PFSK-1 (cell line): Measurements from ENCODE around the gene SLC22A6.

Experiments
- FOXP2 ChIP-seq: optimal IDR thresholded peaks from 2 replicates; pipeline ENCODE3; 2011; ENCODE audit warnings: borderline replicate concordance, control low read depth, inconsistent platforms; ENCODE audit not compliant: insufficient read depth; ENCODE audit errors: extremely low read length, extremely low read depth
- POLR2AphosphoS5 ChIP-seq: IDR thresholded peaks from 2 replicates; pipeline ENCODE4 v1.6.1; 2012; ENCODE audit warnings: low read depth, mild to moderate bottlenecking, control low read depth, low read length, moderate library complexity
- REST ChIP-seq, 2 experiments: IDR thresholded peaks; 2 replicates each; pipeline versions ENCODE4 v1.6.1 to v1.8.0; 2011 to 2012; ENCODE audit warnings: low read depth in 2 of 2, low read length in 2 of 2, control low read depth in 1 of 2, inconsistent platforms in 1 of 2, mild to moderate bottlenecking in 1 of 2, moderate library complexity in 1 of 2; ENCODE audit not compliant: insufficient read depth in 1 of 2
- SIN3A ChIP-seq: IDR thresholded peaks from 2 replicates; pipeline ENCODE4 v1.6.1; 2012; ENCODE audit warnings: mild to moderate bottlenecking, low read length, moderate library complexity, borderline replicate concordance; ENCODE audit not compliant: insufficient read depth
- TAF1 ChIP-seq: IDR thresholded peaks from 2 replicates; pipeline ENCODE4 v1.6.1; 2012; ENCODE audit warnings: low read length, control low read depth, borderline replicate concordance; ENCODE audit not compliant: insufficient read depth

Gene SLC22A6

DNA sequence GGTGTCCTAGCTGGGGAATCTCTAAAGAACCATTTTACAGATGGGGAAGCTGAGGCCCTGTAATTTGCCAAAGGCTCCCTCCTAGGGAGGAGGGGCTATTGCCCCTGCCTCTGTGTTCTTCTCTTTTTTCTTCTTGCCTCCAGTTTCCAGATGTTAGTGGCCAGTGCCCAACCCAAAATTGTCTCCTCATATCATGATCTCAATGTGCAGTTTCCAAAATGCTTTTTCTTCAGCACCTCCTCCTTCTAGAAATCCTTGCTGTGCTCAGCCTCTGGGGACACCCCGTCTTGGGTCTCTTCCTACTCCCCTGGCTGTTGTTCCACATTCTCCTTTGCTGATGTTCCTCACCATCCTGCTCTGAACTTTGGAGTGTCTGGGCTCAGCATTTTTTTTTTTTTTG, 54.1 kb downstream of the SLC22A6 start:
- TF ChIP-seq REST (IDR thresholded peaks at IDR 0.05; ENCODE audit: insufficient read depth in 1 of 2, low read depth in 2 of 2, low read length in 2 of 2) (no peak), SIN3A (no peak), FOXP2 (no peak), POLR2AphosphoS5 (no peak), TAF1 (no peak)

DNA sequence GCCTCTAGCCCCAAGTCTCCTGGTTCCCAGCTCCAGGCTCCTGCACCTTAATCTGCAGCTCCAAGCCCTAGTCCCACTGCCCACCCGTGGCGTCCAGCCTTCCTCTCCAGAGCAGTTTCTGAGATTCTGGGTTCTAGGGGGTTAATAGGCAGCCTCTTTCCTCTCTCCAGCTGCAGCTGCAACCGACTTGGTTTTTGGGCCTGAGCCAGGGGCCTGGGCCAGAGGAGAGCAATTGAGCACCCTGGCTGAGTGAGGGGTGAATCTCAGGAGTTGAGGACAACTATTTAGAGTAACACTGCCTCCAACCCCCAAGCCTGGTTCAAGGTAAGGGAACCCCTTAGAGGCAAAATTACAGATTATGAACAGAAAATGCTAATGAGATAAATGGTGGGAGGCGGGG, 54.6 kb downstream of the SLC22A6 start:
- no peak for TF ChIP-seq FOXP2
- TF ChIP-seq TAF1, result no peak
- no peak for TF ChIP-seq POLR2AphosphoS5
- TF ChIP-seq SIN3A, result no peak
- no peak for TF ChIP-seq REST (IDR thresholded peaks at IDR 0.05; ENCODE audit: insufficient read depth in 1 of 2, low read depth in 2 of 2, low read length in 2 of 2)

- TF ChIP-seq TAF1 (no peak), SIN3A (no peak), POLR2AphosphoS5 (no peak), REST (IDR thresholded peaks at IDR 0.05; ENCODE audit: insufficient read depth in 1 of 2, low read depth in 2 of 2, low read length in 2 of 2) (no peak), FOXP2 (no peak)
Measured at GRCh38 chr11:62928011-62928410, 56.8 kb downstream of the SLC22A6 start.

DNA sequence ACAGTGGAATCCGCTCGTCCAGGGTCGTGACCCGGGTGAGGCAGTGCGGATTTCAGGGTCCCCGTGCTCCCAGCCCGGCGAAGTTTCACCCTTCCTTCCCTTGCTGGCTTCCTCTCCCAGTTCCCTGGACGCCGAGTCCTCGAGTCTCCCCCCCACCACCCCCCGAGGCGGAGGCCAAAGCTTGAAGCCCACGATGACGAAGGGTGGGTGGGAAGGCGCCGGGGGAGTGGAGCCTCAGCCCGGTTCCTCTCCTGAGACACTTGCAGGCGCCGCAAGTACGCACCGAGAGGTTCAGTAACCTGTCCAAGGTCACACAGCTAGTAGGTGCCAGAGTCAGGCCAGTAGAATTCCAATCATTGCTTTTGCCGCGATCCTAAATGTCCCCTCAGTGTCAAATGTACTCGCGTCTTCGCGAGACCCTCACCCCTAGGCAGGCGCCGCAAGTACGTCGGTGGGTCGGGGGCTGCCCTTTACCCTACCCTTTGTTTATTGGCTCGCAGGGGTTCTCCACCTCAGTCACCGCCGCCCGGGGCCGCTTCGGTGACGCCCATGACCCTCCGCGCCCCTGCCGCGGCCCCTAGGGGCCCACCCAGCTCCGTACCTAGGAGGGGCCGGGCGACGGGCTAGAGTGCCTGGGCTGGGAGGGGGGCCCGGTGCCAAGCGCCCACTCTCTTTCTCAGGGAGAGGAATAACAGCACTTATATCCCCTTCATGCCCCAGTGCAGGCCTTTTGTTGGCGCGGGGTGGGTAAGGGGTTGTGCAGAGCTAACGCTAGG, 57.9 kb downstream of the SLC22A6 start:
- TF ChIP-seq FOXP2 (no peak), POLR2AphosphoS5 (no peak), REST (IDR thresholded peaks at IDR 0.05; ENCODE audit: insufficient read depth in 1 of 2, low read depth in 2 of 2, low read length in 2 of 2) (no peak), SIN3A (no peak), TAF1 (no peak)
